ENCODE measurements around the gene F7. TPM values are rescaled to one million over a fixed set of nuclear protein-coding genes. Genes with fewer than 3 reads are reported as not detected.

F7 gene
- polyA plus RNA-seq, 2 of the 4 experiments (the other 2 are of a cell fraction) = 0.26 to 0.65 TPM

DNA sequence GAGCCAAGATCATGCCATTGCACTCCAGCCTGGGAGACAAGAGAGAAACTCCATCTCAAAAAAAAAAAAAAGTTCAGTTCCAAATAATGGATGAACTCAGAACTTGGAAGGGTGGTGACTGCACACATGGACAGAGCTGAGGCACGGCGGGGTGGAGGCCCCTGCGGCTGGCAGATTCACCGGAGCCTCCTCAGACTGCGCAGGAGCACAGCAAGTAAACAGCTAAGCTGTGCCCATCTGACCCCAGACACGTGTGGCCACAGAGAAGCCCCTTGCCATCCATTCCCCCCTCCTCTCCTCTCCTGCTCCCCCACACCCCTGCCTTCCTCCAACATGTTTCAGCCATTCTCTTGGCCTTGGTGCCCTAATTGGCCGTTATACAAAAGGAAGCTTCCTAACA is 37.3 kb downstream of the F7 start:
- POLR2A ChIA-PET = interaction anchor here (1.0 kb wide), 1 partner anchor 11 kb away, joined by 3 read pairs; no protein-coding TSS in a partner anchor

DNA sequence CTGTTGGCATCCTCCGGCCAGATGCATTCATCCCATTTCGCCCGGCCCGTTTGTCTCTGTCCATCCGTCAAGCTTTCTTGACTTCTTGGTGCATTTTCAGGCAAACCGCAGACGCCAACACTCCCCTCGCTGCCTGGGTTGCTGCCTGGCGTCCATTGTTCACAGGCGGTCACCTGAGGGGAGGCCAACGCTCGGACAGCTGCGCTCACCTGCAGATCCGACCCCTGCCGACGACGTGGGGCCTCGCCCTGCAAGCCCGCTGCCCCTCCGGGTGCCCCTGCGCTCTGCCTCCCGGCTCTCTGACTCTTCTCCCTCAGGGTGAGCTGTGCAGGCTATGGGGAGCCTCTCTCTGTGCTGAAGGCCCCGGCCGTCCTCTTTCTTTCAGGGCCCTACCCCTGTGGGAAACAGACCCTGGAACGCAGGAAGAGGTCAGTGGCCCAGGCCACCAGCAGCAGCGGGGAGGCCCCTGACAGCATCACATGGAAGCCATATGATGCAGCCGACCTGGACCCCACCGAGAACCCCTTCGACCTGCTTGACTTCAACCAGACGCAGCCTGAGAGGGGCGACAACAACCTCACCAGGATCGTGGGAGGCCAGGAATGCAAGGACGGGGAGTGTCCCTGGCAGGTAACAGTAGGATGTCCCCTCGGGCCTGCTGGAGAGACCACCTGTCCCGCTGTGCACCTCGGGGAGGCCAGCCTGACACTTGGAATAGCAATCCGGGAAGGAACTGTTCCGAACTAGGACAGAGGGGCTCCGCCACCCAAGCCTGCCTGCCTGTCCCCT is 38.1 kb downstream of the F7 start:
- DNase-seq (ENCODE audit: low read depth in 1 of 2, low spot score in 1 of 2) = no peak
- H3K27ac ChIP-seq = no peak overlapping the region
- no peak for TF ChIP-seq RFX5 (IDR thresholded peaks at IDR 0.05)
- TF ChIP-seq ZNF302 (CRISPR knock-in tag; IDR thresholded peaks at IDR 0.05) = no peak
- TF ChIP-seq PHF8 (IDR thresholded peaks at IDR 0.05; ENCODE audit: borderline replicate concordance, low read depth) = no peak
- no peak for TF ChIP-seq HOXB13 (CRISPR knock-in tag; IDR thresholded peaks at IDR 0.05; ENCODE audit: low read depth)
- no peak for TF ChIP-seq POLR2A (IDR thresholded peaks at IDR 0.05; ENCODE audit: low read length)
- TF ChIP-seq RNF2 (IDR thresholded peaks at IDR 0.05; ENCODE audit: borderline replicate concordance, low read depth) = no peak
- TF ChIP-seq, protein P1, sequence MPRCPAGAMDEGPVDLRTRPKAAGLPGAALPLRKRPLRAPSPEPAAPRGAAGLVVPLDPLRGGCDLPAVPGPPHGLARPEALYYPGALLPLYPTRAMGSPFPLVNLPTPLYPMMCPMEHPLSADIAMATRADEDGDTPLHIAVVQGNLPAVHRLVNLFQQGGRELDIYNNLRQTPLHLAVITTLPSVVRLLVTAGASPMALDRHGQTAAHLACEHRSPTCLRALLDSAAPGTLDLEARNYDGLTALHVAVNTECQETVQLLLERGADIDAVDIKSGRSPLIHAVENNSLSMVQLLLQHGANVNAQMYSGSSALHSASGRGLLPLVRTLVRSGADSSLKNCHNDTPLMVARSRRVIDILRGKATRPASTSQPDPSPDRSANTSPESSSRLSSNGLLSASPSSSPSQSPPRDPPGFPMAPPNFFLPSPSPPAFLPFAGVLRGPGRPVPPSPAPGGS (IDR thresholded peaks at IDR 0.05) = no peak
- no peak for TF ChIP-seq RAD21 (conservative IDR thresholded peaks at IDR 0.05 in 1 of 2, IDR thresholded peaks at IDR 0.05 in 1 of 2)
- no peak for TF ChIP-seq TP53 (CRISPR knock-in tag; IDR thresholded peaks at IDR 0.05)
- TF ChIP-seq SMC3 (IDR thresholded peaks at IDR 0.05) = no peak
- TF ChIP-seq CHD2 (IDR thresholded peaks at IDR 0.05; ENCODE audit: low read length, partially characterized antibody) = no peak
- no peak overlapping the region for H3K4me3 ChIP-seq
- ChIA-PET POLR2A (no interaction called here), CTCF (interaction anchor here (0.6 to 2.2 kb wide), 6 partner anchors 11 to 308 kb away, joined by 3 to 6 read pairs (median 4); no protein-coding TSS in a partner anchor)
- WGBS (ENCODE audit: missing lambda C conversion rate) = 67% methylated on average over 24 of the region's 39 CpGs
- H3K4me1 ChIP-seq = no peaks in the 10 kb centered on the region
- no peak overlapping the region for H3K4me2 ChIP-seq
- no peaks in the 10 kb centered on the region for H3K9me3 ChIP-seq
- no peak for FAIRE-seq
- no peak for ATAC-seq

More for the DNA sequence above, 37.3 kb downstream of the F7 start:
- DNase-seq (ENCODE audit: low read depth in 1 of 2, low spot score in 1 of 2) = no peak
- CTCF ChIA-PET = interaction anchor here (0.6 to 2.2 kb wide), 8 partner anchors 10 to 309 kb away, joined by 3 to 6 read pairs (median 4); no protein-coding TSS in a partner anchor
- Histone ChIP-seq H3K4me3 (no peak overlapping the region), H3K4me1 (no peaks in the 10 kb centered on the region), H3K4me2 (no peak overlapping the region), H3K27ac (no peak overlapping the region), H3K9me3 (no peaks in the 10 kb centered on the region)
- no peak for FAIRE-seq
- ATAC-seq = no peak
- 60% methylated on average over 7 of the region's 7 CpGs for WGBS (ENCODE audit: missing lambda C conversion rate)
- TF ChIP-seq, protein P2, sequence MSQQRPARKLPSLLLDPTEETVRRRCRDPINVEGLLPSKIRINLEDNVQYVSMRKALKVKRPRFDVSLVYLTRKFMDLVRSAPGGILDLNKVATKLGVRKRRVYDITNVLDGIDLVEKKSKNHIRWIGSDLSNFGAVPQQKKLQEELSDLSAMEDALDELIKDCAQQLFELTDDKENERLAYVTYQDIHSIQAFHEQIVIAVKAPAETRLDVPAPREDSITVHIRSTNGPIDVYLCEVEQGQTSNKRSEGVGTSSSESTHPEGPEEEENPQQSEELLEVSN (IDR thresholded peaks at IDR 0.05; ENCODE audit: borderline replicate concordance, low read depth) = no peak

DNA sequence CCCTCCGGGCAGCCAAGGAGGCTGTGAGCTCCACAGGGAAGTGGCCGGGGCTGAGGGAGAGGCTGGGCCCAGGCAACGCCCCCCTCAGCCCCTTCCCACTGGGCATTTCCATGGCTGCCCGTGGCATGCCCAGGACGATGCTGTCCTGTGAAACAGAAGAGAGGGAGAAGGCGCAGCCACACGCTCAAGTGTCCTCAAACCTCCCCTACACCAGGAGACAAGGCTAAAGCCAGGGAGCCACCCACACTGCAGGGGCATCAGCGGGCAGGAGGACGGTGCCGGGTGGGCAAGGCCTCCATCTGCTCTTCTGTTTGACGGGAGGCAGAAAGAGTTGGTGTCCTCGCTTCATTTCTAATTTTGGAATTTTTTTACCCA is 38.7 kb downstream of the F7 start:
- TF ChIP-seq, protein P3, sequence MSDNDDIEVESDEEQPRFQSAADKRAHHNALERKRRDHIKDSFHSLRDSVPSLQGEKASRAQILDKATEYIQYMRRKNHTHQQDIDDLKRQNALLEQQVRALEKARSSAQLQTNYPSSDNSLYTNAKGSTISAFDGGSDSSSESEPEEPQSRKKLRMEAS (IDR thresholded peaks at IDR 0.05) = no peak
- no peak for TF ChIP-seq EP300 (IDR thresholded peaks at IDR 0.05)
- no peak for TF ChIP-seq POLR2AphosphoS2 (conservative IDR thresholded peaks at IDR 0.05; ENCODE audit: low read length)
- no peak for TF ChIP-seq RCOR1 (IDR thresholded peaks at IDR 0.05; ENCODE audit: low read depth, low read length)
- H3K4me3 ChIP-seq = no peak overlapping the region
- 87% methylated on average over 7 of the region's 12 CpGs for WGBS (ENCODE audit: missing lambda C conversion rate)
- CTCF ChIA-PET = no interaction called here
- ATAC-seq (no peak), FAIRE-seq (no peak), DNase-seq (ENCODE audit: low read depth in 1 of 2, low spot score in 1 of 2) (no peak)
- no peak overlapping the region for H3K27ac ChIP-seq
- POLR2A ChIA-PET = no interaction called here
- H3K9me3 ChIP-seq = no peaks in the 10 kb centered on the region
- H3K4me1 ChIP-seq = no peaks in the 10 kb centered on the region
- no peak overlapping the region for H3K4me2 ChIP-seq

DNA sequence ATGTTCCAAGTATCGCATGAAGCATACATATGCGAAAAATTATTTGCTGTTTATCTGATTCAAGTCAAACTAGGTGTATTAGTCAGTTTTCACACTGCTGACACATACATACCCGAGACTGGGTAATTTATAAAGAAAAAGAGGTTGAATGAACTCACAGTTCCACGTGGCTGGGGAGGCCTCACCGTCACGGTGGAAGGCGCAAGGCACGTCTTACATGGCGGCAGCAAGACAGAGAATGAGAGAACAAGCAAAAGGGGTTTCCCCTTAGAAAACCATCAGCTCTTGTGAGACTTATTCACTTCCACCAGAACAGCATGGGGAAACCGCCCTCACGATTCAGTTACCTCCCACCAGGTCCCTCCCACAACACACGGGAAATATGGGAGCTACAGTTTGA is 39.9 kb downstream of the F7 start:
- no peak overlapping the region for H3K4me2 ChIP-seq
- POLR2A ChIA-PET = no interaction called here
- CTCF ChIA-PET = no interaction called here
- no peaks in the 10 kb centered on the region for H3K9me3 ChIP-seq
- no peak for FAIRE-seq
- WGBS (ENCODE audit: missing lambda C conversion rate) = 62% methylated on average over 12 of the region's 12 CpGs
- H3K27ac ChIP-seq = no peak overlapping the region
- no peak overlapping the region for H3K4me3 ChIP-seq
- no peak for ATAC-seq
- H3K4me1 ChIP-seq = no peaks in the 10 kb centered on the region
- DNase-seq (ENCODE audit: low read depth in 1 of 2, low spot score in 1 of 2) = no peak
- TF ChIP-seq, protein P4, sequence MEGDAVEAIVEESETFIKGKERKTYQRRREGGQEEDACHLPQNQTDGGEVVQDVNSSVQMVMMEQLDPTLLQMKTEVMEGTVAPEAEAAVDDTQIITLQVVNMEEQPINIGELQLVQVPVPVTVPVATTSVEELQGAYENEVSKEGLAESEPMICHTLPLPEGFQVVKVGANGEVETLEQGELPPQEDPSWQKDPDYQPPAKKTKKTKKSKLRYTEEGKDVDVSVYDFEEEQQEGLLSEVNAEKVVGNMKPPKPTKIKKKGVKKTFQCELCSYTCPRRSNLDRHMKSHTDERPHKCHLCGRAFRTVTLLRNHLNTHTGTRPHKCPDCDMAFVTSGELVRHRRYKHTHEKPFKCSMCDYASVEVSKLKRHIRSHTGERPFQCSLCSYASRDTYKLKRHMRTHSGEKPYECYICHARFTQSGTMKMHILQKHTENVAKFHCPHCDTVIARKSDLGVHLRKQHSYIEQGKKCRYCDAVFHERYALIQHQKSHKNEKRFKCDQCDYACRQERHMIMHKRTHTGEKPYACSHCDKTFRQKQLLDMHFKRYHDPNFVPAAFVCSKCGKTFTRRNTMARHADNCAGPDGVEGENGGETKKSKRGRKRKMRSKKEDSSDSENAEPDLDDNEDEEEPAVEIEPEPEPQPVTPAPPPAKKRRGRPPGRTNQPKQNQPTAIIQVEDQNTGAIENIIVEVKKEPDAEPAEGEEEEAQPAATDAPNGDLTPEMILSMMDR (IDR thresholded peaks at IDR 0.05) = no peak
- TF ChIP-seq RARB (CRISPR knock-in tag; IDR thresholded peaks at IDR 0.05) (no peak), MAFK (IDR thresholded peaks at IDR 0.05; ENCODE audit: partially characterized antibody) (no peak), NFE2L2 (conservative IDR thresholded peaks at IDR 0.05; ENCODE audit: low read length) (no peak), KDM5A (IDR thresholded peaks at IDR 0.05) (no peak), ZSCAN20 (CRISPR knock-in tag; IDR thresholded peaks at IDR 0.05) (no peak), ZFP36 (IDR thresholded peaks at IDR 0.05; ENCODE audit: borderline replicate concordance, partially characterized antibody) (no peak)
- TF ChIP-seq, protein P1 (IDR thresholded peaks at IDR 0.05) = no peak
- TF ChIP-seq, protein P5, sequence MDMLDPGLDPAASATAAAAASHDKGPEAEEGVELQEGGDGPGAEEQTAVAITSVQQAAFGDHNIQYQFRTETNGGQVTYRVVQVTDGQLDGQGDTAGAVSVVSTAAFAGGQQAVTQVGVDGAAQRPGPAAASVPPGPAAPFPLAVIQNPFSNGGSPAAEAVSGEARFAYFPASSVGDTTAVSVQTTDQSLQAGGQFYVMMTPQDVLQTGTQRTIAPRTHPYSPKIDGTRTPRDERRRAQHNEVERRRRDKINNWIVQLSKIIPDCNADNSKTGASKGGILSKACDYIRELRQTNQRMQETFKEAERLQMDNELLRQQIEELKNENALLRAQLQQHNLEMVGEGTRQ (IDR thresholded peaks at IDR 0.05) = no peak

All from A549 (cell line).